ENCODE results near the gene NTN1. TPM values are rescaled to one million over a fixed set of nuclear protein-coding genes. Genes with fewer than 3 reads are reported as not detected.
"Not testable (repeated sequence)": the region's sequence is repeated elsewhere in the genome, so short reads cannot be mapped to it uniquely, and the experiment has no call there.

The NTN1 gene
- total RNA-seq, 1 donor: 0.81 TPM

GRCh38 chr17:9256751-9257629 lies 235.7 kb downstream of the NTN1 start:
- no peak for DNase-seq (ENCODE audit: low read depth)
- TF ChIP-seq CTCF (IDR thresholded peaks at IDR 0.05; ENCODE audit: insufficient read depth, low read length): no peak
- H3K4me3 ChIP-seq (ENCODE audit: low read depth, low read length): no peak overlapping the region

- DNase-seq (ENCODE audit: low read depth); H3K4me3 ChIP-seq (ENCODE audit: low read depth, low read length): not testable (repeated sequence)
Measured at GRCh38 chr17:9257630-9257965, 236.3 kb downstream of the NTN1 start.

GRCh38 chr17:9258115-9259015 lies 237.1 kb downstream of the NTN1 start:
- no peak for TF ChIP-seq CTCF (IDR thresholded peaks at IDR 0.05; ENCODE audit: insufficient read depth, low read length)
- H3K4me3 ChIP-seq (ENCODE audit: low read depth, low read length): no peak overlapping the region
- DNase-seq (ENCODE audit: low read depth): no peak

GRCh38 chr17:9259419-9259818 lies 238.1 kb downstream of the NTN1 start:
- no peak for TF ChIP-seq CTCF (IDR thresholded peaks at IDR 0.05; ENCODE audit: insufficient read depth, low read length)
- H3K4me3 ChIP-seq (ENCODE audit: low read depth, low read length): no peak overlapping the region
- DNase-seq (ENCODE audit: low read depth): no peak

DNA sequence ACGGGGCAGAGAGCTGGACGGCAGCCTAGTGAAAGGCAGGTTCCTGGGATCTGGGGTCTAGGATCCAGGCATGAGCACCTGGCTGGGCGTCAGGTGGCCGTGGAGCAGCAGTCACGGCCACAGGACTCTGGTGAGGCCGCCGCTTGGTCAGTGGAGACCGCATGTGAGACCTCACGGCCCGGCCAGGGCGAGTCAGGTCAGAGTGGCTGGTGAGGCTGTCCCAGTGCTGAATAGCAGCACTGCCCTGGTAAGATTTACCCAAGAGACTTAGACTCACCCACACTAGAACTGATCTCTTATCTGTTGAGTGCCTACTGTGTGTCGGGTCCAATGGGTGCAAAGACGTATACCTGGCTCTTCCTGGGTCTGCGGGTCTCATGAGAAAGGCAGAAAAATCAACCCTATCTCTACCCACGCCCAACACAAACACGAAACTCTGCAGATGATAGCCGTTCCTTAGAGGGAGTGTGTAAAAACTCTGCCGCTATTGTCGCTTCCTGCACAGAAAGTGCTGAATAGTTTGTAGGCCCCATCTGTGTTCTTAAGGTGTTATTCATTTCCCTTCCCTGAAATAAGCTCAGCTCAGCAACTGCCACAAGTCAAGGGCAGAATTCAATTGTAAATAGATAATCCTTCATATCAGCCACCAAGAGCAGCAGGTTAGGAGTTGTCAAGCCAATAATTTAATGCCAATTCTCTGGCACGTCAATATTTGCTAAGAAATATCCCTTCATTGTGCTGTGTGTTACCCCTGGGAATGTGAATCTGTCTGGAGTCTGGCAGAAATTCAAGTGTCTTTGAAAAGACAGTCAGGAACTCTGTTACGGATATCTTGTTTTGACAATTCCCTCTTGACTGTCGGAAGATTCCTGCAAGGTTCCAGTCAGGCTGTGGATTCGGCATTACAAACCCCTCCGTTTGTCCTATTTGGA lies 240.0 kb downstream of the NTN1 start:
- no peak overlapping the region for H3K4me3 ChIP-seq (ENCODE audit: low read depth, low read length)
- no peak for TF ChIP-seq CTCF (IDR thresholded peaks at IDR 0.05; ENCODE audit: insufficient read depth, low read length)
- no peak for DNase-seq (ENCODE audit: low read depth)

GRCh38 chr17:9266031-9266680 lies 244.8 kb downstream of the NTN1 start:
- DNase-seq (ENCODE audit: low read depth): no peak

More at GRCh38 chr17:9266031-9266680, 244.8 kb downstream of the NTN1 start:
- TF ChIP-seq CTCF (IDR thresholded peaks at IDR 0.05; ENCODE audit: insufficient read depth, low read length): no peak
- no peak overlapping the region for H3K4me3 ChIP-seq (ENCODE audit: low read depth, low read length)
